NOMO-1 treated with dmso at 0.1 percent for 144 hours (cell line): ENCODE measurements around the gene SFRP2.

ENCODE experiments used
- DNase-seq: peaks from one replicate; lab custom pipeline; 2025; ENCODE audit not compliant: unreplicated experiment; lab: John Stamatoyannopoulos, UW

SFRP2 gene

DNA sequence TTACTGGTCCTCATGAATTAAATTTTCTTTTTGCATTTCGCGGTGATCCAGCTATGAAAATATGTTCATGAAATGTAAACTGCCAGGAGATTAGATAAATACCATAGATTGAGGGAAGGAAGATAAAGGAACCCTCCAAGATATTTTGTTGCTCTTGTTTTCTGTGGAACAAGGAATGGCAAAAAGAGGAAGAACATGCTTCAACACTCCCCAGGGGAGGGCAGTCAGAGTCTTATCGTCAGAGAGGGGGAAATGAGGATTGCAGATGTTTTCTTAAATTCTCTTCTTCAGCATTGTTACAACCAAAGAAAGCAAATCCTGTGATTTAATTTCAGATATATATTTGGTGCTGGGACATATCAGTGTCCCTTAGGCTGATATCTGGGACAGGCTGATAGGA is 9.5 kb upstream of the SFRP2 start:
- DNase-seq, result no peak

DNA sequence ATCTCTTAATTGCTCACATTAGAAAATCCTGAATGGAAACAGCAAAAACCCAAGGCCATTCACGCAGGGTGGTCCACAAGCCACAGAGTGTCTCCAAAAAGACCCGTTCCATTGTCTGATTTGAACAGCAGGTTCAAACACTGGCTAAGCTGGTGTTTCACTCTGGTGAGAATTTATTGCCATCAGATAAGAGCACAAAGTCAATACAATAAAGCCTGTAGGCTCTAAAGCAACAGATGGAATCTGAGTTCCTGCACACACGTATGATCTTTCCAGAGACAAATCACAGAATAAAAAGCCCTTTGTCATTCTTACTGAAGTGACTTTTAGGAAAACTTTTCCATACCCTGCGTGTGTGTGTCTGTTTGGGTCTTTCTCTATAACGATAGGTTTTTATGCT is 5.1 kb upstream of the SFRP2 start:
- no peak for DNase-seq

- DNase-seq, result no peak
Observed at GRCh38 chr4:153792618-153793247, 3.9 kb upstream of the SFRP2 start.

DNA sequence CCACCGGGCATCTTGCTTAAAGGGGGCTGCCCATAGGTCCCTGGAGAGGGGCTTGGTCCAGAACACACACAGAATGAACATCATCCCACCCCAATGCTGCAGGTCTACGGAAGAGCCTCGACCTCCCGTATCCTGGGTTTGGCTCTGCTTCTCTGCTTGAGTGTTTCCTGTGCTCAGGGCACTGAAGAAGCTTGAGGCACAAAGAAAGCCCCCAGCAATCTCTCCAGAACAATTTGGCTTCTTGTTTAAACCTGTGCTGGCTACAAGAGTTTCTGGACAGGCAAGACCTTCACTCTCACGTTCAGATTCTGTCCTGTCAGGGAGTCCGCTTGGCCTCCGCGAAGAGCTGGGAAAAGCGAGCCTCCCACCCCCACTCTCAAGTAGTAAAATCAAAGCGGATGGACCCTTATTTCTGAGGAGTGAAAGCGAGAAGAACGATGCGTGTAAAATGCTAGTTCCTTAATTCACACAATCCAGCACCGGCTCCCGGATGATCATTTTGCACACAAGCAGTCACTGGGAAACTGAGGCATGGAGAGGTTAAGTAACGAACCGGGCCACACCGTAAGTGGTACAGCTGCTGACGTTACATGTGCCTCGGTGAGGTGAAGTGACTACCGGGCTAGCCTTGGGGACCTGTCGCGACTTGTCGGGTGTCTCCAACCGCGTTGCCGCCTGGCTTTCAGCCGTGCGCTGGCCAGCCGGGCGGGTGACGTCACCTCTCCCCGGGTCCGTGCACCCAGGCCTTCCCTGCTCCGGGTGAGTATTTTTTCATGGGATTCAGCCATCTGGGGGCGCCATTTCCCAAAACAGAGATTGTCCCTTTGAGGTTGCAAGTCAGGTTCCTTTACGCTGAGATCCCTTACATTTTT is 3.1 kb upstream of the SFRP2 start:
- peak; percentile 32 for DNase-seq

DNA sequence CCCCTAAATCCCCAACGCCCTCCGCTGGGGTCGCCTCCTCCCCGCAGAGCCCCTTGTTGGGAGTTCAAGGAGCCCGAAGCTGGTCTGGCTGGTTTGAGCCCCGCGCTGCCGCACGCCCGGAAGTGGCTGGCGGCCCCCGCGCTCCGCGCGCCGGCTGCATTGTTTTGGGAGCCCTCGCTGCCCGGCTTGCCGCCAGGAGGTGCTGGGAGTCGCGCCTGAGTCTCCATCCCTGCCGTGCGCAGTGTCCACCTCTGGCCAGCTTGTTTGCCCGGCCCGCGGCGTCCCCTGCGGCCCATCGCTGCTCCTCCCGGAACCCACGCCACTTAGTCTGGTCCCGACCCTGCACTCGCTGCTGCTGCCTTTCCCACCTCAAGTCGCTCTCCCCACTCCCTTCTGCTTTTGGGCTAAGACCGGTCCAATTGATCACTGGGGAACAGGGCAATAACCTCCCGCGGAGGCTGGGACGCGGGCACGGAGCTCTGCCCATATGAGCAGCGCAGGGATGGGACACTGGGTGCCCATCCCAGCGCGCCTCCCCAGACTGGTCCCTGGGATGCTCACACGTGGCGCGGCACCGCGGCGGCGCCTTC is 2.2 kb upstream of the SFRP2 start:
- no peak for DNase-seq

GRCh38 chr4:153790500-153790865 is 1.6 kb upstream of the SFRP2 start:
- no peak for DNase-seq

DNA sequence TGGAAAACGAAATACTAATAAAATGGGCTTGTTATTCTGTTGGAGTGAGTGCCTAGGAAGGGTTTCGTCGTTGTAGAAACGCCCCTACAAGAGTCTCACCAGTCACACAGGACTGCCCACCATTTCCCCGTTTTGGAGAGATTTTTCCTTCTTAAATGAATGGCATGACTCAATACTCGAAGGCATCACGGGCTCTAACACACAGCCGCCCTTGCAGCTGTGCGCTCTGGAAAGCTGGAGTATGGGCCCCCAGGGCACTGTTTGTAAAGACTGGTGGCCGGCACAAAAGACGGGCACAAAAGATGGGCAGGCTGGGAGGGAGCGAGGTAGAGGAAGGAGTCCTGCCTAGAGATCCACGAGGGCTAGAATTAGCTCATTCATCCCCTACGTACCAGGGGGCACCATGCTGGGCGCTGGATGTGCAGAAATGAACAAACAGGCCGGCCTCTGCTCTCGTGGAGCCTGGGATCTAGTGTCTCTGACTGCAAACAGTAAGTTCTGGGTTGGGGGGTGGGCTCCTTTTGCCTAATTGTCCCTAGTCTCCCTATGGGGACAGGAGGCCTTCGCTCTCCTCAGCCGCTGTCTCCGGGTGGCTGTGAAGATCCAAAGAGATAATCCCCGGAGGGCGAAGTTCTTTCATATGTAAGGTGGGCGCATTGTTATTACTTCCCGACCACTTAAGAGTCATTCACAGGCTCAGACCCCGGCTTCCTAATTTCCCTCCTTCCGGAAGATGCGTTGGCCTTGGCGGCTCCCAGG is 1.0 kb upstream of the SFRP2 start:
- no peak for DNase-seq

DNA sequence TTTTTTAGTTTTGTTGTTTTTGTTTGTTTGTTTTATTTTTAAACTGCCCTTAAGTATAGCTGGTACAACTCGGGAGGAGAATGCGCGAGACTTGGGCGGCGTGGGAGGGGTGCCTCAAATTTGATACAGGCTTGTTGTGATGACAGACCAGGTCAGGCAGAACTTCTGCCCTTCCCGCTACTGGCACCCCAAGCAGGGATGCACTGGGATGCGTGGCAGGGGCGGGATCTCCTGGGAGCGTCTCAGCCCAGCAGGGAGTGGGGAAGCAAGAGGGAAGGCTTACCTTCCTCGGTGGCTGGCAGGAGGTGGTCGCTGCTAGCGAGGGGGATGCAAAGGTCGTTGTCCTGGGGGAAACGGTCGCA is 851 bp downstream of the SFRP2 start:
- no peak for DNase-seq

DNA sequence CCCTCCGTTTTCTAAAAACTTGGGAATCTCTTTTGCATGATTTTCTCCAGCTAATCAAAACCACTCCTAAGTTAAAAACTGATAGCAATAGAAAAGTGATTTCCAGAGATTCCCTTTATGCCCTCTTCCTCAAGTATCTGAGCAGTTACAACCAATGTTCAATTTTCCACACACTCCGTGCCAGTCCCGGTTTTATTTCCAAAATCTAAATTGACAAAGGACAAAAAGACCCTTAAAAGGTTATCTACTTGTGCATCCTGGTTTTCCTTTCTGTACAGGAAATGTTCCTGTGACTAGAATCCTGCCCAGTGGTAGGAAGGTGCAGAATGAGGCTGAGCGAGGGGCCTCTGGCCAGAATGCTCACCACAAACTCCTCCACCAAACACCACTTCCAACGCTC is 1.3 kb downstream of the SFRP2 start:
- no peak for DNase-seq

GRCh38 chr4:153787061-153787560 is 1.8 kb downstream of the SFRP2 start:
- DNase-seq, result no peak

DNA sequence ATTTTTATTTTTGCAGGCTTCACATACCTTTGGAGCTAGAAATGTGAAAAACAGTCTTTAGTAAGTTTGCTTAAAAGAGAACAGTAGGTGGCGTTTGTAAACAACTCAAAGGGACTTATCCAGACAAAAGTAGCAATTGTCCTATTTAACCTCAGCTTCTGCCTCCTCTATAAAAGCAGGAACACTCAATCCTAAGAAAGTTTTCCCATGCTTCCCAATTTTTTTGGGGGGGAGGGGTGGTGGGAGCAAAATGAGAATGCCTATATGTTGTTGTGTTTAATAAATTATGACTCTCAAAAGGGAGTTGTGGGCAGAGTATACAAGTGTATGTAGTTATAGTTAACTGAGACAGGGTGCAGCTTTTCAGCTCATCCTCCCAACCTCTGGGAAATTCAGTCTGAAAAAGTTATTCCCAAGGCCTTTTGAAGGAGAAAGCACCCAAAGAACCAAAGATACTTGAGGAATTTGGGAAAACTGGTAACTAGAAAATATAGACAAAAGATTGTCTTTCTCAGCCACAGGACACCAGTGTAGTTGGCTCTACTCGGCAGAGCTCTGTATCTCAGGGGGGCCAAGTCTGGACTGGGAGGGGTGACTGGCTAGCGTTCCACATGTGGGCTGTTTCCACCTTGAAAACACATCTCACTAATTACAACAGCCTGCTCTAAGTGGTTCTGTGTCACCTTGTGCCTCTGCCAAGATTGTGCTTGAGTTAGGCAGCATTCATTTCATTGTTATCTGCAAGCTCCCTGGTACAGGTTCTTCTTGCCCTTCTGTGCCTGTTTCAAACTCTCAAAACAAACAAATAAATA is 2.8 kb downstream of the SFRP2 start:
- no peak for DNase-seq

GRCh38 chr4:153784166-153784699 is 4.7 kb downstream of the SFRP2 start:
- DNase-seq, result no peak

- no peak for DNase-seq
Observed at GRCh38 chr4:153782581-153782980, 6.3 kb downstream of the SFRP2 start.

DNA sequence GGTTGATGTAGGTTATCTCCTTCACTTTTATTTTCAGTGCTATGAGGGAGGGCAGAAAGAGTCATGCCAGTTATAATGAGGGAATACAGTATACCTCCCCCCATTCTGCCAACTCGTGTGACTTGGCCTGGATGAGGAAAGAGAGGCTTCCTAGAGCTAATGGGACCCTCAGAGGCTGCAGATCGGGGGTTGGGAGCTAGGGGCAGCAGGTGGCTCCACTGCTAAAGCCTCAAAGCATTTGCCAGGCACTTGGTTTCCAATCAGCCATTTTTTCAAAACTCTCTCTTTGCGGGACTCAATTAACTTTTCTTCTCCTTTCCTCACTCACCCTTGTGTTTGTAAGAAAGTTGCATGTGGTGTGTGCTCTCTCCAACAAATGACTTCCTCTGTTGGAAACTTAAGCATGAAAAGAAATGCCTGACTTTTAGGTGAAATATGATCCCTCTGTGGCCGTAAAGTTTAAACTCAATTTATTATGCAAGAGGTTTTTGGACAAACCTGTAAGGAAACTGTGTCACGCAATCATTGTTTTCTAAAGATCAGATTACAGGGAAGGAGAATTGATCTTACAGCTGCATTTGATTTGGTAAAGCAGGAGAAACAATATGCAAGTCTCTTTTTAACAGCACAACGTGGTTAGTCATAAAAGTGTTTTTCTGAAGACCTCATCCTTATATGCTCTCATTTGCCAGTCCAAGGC is 7.0 kb downstream of the SFRP2 start:
- DNase-seq, result peak; percentile 63

GRCh38 chr4:153781280-153781679 is 7.6 kb downstream of the SFRP2 start:
- no peak for DNase-seq

GRCh38 chr4:153780876-153781275 is 8.0 kb downstream of the SFRP2 start:
- DNase-seq, result no peak

DNA sequence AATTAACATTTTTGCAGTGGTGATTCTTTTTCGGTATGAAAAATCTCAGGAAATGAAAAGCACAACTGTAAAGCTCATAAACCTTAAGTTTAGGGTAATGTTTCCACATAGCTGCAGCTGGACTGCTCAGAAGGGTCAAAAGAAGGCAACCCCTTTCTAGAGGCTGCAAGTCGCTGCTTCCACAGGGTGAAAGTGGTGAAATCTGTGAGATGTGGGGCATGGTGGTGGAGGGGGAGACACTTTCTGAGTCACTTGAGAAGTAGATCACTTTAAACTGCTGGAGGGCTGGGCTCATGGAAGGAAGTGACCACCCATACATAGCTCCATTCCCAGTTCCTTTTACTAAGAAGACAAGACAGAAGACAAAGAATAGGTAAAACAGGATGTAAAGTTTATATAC is 8.7 kb downstream of the SFRP2 start:
- DNase-seq, result peak; percentile 50

- DNase-seq, result no peak
Observed at GRCh38 chr4:153778383-153778782, 10.5 kb downstream of the SFRP2 start.

DNA sequence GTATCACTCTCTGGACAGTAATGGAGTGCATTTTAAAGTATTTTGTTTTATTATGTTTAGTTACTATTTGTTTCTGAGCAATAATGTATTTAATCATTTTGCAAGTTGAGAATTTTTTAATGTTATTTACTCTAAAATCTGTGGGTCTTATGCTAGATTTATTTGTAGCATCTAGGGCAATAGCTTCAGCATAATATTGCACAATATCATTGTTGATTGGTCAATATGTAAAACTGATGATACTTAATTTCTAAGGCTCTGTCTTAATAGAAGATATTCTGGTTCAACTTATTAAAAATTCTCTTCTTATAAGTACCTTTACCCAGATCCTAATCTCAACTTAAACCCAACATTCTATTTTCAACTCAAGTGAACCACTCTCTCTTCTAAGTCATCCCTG is 11.5 kb downstream of the SFRP2 start:
- DNase-seq, result no peak

DNA sequence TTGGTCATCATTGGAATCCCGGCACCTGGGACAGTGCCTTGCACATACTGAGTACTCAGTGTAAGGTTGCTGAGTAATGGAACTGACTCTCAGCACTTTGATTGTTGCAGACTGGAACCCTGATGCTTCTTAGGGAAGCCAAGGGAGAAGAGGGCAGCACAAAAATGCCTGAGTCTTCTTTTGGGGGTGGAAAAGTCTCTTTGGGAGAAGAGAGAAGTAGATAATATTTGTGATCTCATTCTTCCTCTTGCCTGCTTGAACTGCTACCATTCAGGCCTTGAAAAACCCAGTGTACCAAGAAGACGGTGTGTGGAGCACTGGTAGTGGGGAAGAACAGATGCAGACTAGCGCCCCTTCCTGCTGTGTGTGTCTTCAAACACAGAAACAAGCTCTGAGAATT is 12.3 kb downstream of the SFRP2 start:
- DNase-seq, result no peak
